K562 (cell line): ENCODE data around the gene IP6K1. TPM values are rescaled to one million over a fixed set of nuclear protein-coding genes. Genes with fewer than 3 reads are reported as not detected.
"Not testable (repeated sequence)": the region's sequence is repeated elsewhere in the genome, so short reads cannot be mapped to it uniquely, and the experiment has no call there.

Experiments used
- ATAC-seq: fragments of 200-7000 bp; cut with Tn5 transposase; 3 replicates; pipeline ENCODE4 v1.9.1; 2020; ENCODE audit warnings: moderate library complexity
- BruUV-seq: library from RNA; stranded (reverse); fragments of 400-500 nt; replicated peaks from 2 replicates; lab custom pipeline; 2021; lab: Mats Ljungman, UMichigan
- CTCF ChIA-PET: fragments of 300-600 bp; formaldehyde crosslinking; extraction: SDS; loops from one replicate; lab custom pipeline; 2021; ENCODE audit warnings: low intra/inter-chr PET ratio; lab: Yijun Ruan, JAX
- POLR2A ChIA-PET: fragments of 300-600, 350-650 bp; sonication (Branson Sonifier 250); formaldehyde crosslinking; extraction: SDS; loops from one replicate; lab custom pipeline; 2021; ENCODE audit warnings: antibody characterized with exemption, inconsistent platforms; lab: Yijun Ruan, JAX
- DNase-seq, 4 experiments: peaks; one replicate each; pipeline versions ENCODE4 v3.0.0 to v3.0.0-alpha.2; 2011 to 2018; ENCODE audit warnings: low spot score in 3 of 4, mixed read lengths in 3 of 4; ENCODE audit errors: extremely low read depth in 1 of 4
- FAIRE-seq: peaks from 2 replicates; lab custom pipeline; 2011; peaks lifted over from hg19 to GRCh38; lab: Jason Lieb, UNC
- H2AFZ ChIP-seq: 2 replicates; pipeline ENCODE4 v1.6.0; 2011; ENCODE audit warnings: low read depth, low read length, control low read depth, inconsistent platforms
- H3K27ac ChIP-seq: fragments of 200-600 bp; 3 replicates; pipeline ENCODE4 v1.8.0; 2011; ENCODE audit warnings: low read depth, mild to moderate bottlenecking, control low read depth, inconsistent platforms, low read length, moderate library complexity, mixed read lengths; ENCODE audit errors: extremely low read depth
- H3K27me3 ChIP-seq, 2 experiments: fragments of 300-600 bp in 1 of 2; 2 replicates in 1 of 2; 3 replicates in 1 of 2; pipeline versions ENCODE4 v1.6.0 to v1.8.0; 2011; ENCODE audit warnings: inconsistent platforms in 2 of 2, low read length in 2 of 2, mild to moderate bottlenecking in 1 of 2, mixed read lengths in 1 of 2, moderate library complexity in 1 of 2; ENCODE audit not compliant: control insufficient read depth in 2 of 2, insufficient read depth in 2 of 2
- H3K36me3 ChIP-seq: fragments of 300-600 bp; 3 replicates; pipeline ENCODE4 v1.8.0; 2011; ENCODE audit warnings: mild to moderate bottlenecking, low read length, inconsistent platforms; ENCODE audit not compliant: control insufficient read depth, insufficient read depth
- H3K4me1 ChIP-seq, 2 experiments: fragments of 200-600 bp in 1 of 2; replicated peaks in 1 of 2; 2 replicates in 1 of 2; 3 replicates in 1 of 2; pipeline versions ENCODE4 v1.5.1 to v1.8.0; 2011; ENCODE audit warnings: inconsistent platforms in 2 of 2, low read length in 2 of 2, mild to moderate bottlenecking in 1 of 2, mixed read lengths in 1 of 2, moderate library complexity in 1 of 2; ENCODE audit not compliant: control insufficient read depth in 2 of 2, insufficient read depth in 2 of 2
- H3K4me2 ChIP-seq: 2 replicates; pipeline ENCODE4 v1.6.1; 2011; ENCODE audit warnings: low read length, control low read depth, inconsistent platforms, mixed read lengths; ENCODE audit not compliant: insufficient read depth
- H3K4me3 ChIP-seq: fragments of 200-600 bp; sonication (generic), shearing (Covaris generic); 2 replicates; pipeline ENCODE4 v1.5.1; 2016; ENCODE audit warnings: control low read depth, inconsistent platforms
- H3K79me2 ChIP-seq: fragments of 200-600 bp; 3 replicates; pipeline ENCODE4 v1.8.0; 2011; ENCODE audit warnings: low read length, inconsistent platforms; ENCODE audit not compliant: control insufficient read depth, insufficient read depth
- H3K9ac ChIP-seq, 2 experiments: 2 replicates each; pipeline versions ENCODE4 v1.6.0 to v1.6.1; 2011; ENCODE audit warnings: low read depth in 2 of 2, low read length in 2 of 2, control low read depth in 1 of 2, inconsistent platforms in 1 of 2, mild to moderate bottlenecking in 1 of 2, mixed read lengths in 1 of 2; ENCODE audit not compliant: insufficient read depth in 1 of 2
- H3K9me1 ChIP-seq: one replicate; pipeline ENCODE4 v1.6.0; 2011; ENCODE audit warnings: inconsistent platforms, mild to moderate bottlenecking, low read length, moderate library complexity; ENCODE audit not compliant: control insufficient read depth, insufficient read depth
- H3K9me3 ChIP-seq: replicated peaks from 2 replicates; pipeline ENCODE4 v1.5.1; 2011; ENCODE audit warnings: low read depth, low read length, inconsistent platforms; ENCODE audit not compliant: control insufficient read depth, insufficient read depth
- H4K20me1 ChIP-seq: replicated peaks from 2 replicates; pipeline ENCODE4 v1.6.1; 2011; ENCODE audit warnings: low read length, inconsistent platforms, mixed read lengths; ENCODE audit not compliant: control insufficient read depth, insufficient read depth
- ADNP ChIP-seq: fragments of 200-800 bp; sonication (Bioruptor generic); IDR thresholded peaks from 2 replicates; pipeline ENCODE4 v1.6.1; 2016; ENCODE audit warnings: missing genetic modification characterization, missing compliant biosample characterization
- C11orf30 ChIP-seq: fragments of 450-650 bp; IDR thresholded peaks from 2 replicates; pipeline ENCODE4 v1.6.1; 2016; ENCODE audit warnings: low read depth, mild to moderate bottlenecking
- COPS2 ChIP-seq: fragments of 450-650 bp; conservative IDR thresholded peaks from 2 replicates; pipeline ENCODE4 v1.6.1; 2016; ENCODE audit warnings: mild to moderate bottlenecking, moderate library complexity
- HEY1 ChIP-seq: fragments of 250-450 bp; sonication (Bioruptor Pico); IDR thresholded peaks from 2 replicates; pipeline ENCODE4 v1.5.0; 2020; ENCODE audit warnings: mild to moderate bottlenecking, moderate library complexity, borderline replicate concordance
- SAFB ChIP-seq: fragments of 200-400 bp; formaldehyde crosslinking; IDR thresholded peaks from 2 replicates; pipeline ENCODE4 v1.6.1; 2017; ENCODE audit warnings: low read depth, low read length, borderline replicate concordance
- ZBTB1 ChIP-seq: sonication (generic); formaldehyde crosslinking; IDR thresholded peaks from 2 replicates; pipeline ENCODE4 v1.8.1; 2023; ENCODE audit warnings: missing genetic modification reagents, low read depth, mild to moderate bottlenecking, borderline replicate concordance
- ZNF224 ChIP-seq: sonication (generic); formaldehyde crosslinking; IDR thresholded peaks from 2 replicates; pipeline ENCODE4 v1.8.0; 2022; ENCODE audit warnings: mild to moderate bottlenecking, missing genetic modification reagents
- ZNF316 ChIP-seq: fragments of 450-650 bp; IDR thresholded peaks from 2 replicates; pipeline ENCODE4 v1.6.1; 2016
- WGBS: fragments of 100-300 bp; shearing (Covaris generic); methylation state at CpG from one replicate; pipeline ENCODE4 v1.1.6; 2016; ENCODE audit warnings: low coverage, mixed read lengths; ENCODE audit not compliant: insufficient coverage; ENCODE audit errors: missing lambda C conversion rate; 5-methylcytosine and 5-hydroxymethylcytosine counted together
- in situ Hi-C: fragments of 300-500 bp; cut with MboI; formaldehyde crosslinking; loops from 4 replicates; pipeline ENCODE4 v1.15.0; 2018; ENCODE audit warnings: inconsistent platforms, mixed read lengths
- intact Hi-C: fragments of 100-400 bp; cut with micrococcal nuclease; formaldehyde crosslinking; loops from 2 replicates; pipeline ENCODE4 v1.14.2; 2022
- polyA plus RNA-seq, 8 experiments: library from polyadenylated mRNA; depleted of rRNA in 4 of 8; stranded (reverse) in 5 of 8; unstranded in 3 of 8; fragments of >200 nt; fragmentation: Nextera tagmentation in 2 of 8; fragmentation: Illumina TruSeq in 1 of 8; extraction: Ambion mirVana in 2 of 8; extraction: Trizol in 1 of 8; gene quantifications; 2 replicates each; pipeline versions ENCODE4 v1.2.1 to v1.2.3, GENCODE V29; 2011 to 2014; ENCODE audit warnings: inconsistent platforms in 1 of 8, missing spikeins in 1 of 8
- total RNA-seq, 7 experiments: library from RNA; depleted of rRNA in 6 of 7; stranded (reverse); fragments of >200 nt in 6 of 7; fragmentation: Illumina TruSeq in 2 of 7; extraction: Trizol in 2 of 7; gene quantifications; 2 replicates each; pipeline versions ENCODE4 v1.2.1 to v1.2.3, GENCODE V29; 2011 to 2021; ENCODE audit warnings: low replicate concordance in 1 of 7
- TF ChIP-seq, protein P1 (sequence below): sonication (generic); formaldehyde crosslinking; IDR thresholded peaks from 2 replicates; pipeline ENCODE4 v1.8.1; 2023; ENCODE audit warnings: mild to moderate bottlenecking, missing genetic modification reagents, moderate library complexity
- TF ChIP-seq, protein P2 (sequence below), 2 experiments: IDR thresholded peaks; 2 replicates each; pipeline ENCODE4 v1.6.1; 2011; ENCODE audit warnings: borderline replicate concordance in 1 of 2, control low read depth in 1 of 2, low read depth in 1 of 2, low read length in 1 of 2, mild to moderate bottlenecking in 1 of 2, mixed read lengths in 1 of 2, moderate library complexity in 1 of 2; ENCODE audit not compliant: insufficient read depth in 1 of 2, insufficient read length in 1 of 2, poor library complexity in 1 of 2, severe bottlenecking in 1 of 2; ENCODE audit errors: extremely low read depth in 1 of 2

IP6K1 gene
- total and polyA plus RNA-seq, 9 of the 15 experiments (the other 6 are each of a cell fraction or from before 2014, with no cell fraction given) = 0.46 to 29.2 (median 13.1) TPM

DNA sequence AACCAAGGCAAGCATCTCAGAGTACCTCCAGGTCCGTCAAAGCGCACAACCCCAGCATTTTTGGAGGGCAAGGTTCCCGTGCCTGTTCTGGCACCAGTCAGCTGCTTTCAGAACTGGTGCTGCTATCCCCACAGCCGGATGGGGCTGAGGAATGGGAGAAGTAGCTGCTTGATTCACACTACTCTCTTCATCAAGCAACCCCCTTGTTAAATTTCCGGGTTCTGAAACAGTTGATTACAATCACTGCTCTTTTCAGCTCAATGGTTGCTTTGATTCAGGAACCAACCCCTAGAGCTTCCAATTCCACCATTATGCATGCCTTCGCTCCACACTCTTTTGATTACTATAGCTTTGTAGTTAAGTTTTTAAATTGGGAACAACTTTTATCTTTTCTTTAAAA is 39.7 kb upstream of the IP6K1 start (continued):
- TF ChIP-seq, protein P1, sequence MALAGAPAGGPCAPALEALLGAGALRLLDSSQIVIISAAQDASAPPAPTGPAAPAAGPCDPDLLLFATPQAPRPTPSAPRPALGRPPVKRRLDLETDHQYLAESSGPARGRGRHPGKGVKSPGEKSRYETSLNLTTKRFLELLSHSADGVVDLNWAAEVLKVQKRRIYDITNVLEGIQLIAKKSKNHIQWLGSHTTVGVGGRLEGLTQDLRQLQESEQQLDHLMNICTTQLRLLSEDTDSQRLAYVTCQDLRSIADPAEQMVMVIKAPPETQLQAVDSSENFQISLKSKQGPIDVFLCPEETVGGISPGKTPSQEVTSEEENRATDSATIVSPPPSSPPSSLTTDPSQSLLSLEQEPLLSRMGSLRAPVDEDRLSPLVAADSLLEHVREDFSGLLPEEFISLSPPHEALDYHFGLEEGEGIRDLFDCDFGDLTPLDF (CRISPR knock-in tag) = no peak
- TF ChIP-seq ZBTB1 (CRISPR knock-in tag) = no peak
- TF ChIP-seq HEY1 = no peak
- TF ChIP-seq, protein P2, sequence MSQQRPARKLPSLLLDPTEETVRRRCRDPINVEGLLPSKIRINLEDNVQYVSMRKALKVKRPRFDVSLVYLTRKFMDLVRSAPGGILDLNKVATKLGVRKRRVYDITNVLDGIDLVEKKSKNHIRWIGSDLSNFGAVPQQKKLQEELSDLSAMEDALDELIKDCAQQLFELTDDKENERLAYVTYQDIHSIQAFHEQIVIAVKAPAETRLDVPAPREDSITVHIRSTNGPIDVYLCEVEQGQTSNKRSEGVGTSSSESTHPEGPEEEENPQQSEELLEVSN (IDR thresholded peaks at IDR 0.05; ENCODE audit: borderline replicate concordance in 1 of 2, extremely low read depth in 1 of 2, insufficient read depth in 1 of 2, insufficient read length in 1 of 2, low read depth in 1 of 2, low read length in 1 of 2, poor library complexity in 1 of 2, severe bottlenecking in 1 of 2) = no peak
- no peak for TF ChIP-seq SAFB
- no peak for TF ChIP-seq ZNF224 (CRISPR knock-in tag)
- no peak for TF ChIP-seq COPS2
- TF ChIP-seq ADNP (tag) = no peak

DNA sequence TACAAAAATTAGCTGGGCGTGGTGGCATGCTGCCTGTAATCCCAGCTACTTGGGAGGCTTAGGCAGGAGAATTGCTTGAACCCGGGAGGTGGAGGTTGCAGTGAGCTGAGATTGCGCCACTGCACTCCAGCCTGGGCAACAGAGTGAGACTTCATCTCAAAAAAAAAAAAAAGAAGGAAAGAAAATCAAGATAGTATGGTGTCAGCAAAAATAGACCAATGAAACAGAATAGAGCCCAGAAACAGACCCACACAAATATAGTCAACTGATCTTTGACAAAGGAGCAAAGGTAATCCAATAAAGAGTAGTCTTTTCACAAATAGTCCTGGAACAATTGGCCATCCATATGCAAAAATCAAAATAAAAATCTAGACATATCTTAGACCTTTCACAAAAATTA is 36.8 kb upstream of the IP6K1 start:
- intact Hi-C loops, H3K9me1 ChIP-seq, BruUV-seq, DNase-seq, H3K36me3 ChIP-seq, H3K27ac ChIP-seq, H3K27me3 ChIP-seq, ATAC-seq, in situ Hi-C loops, H3K4me1 ChIP-seq, H2AFZ ChIP-seq, H3K9me3 ChIP-seq, FAIRE-seq, CTCF ChIA-PET, H3K9ac ChIP-seq, H3K4me2 ChIP-seq, H4K20me1 ChIP-seq, H3K79me2 ChIP-seq, H3K4me3 ChIP-seq: not testable (repeated sequence)
- WGBS = 20% methylated on average over 1 of the region's 3 CpGs
- TF ChIP-seq C11orf30 (peak; percentile 53; the same call in 1 of the 2 replicates), ZNF316 (peak; percentile 89)
- POLR2A ChIA-PET = interaction anchor here (0.6 to 1.5 kb wide), 3 partner anchors 8 to 15 kb away, joined by 3 read pairs; no protein-coding TSS in a partner anchor
